Mesenchymal stem cell (in vitro differentiated cells and primary cell): ENCODE data around the gene SLC44A3.

ENCODE experiments used
- DNase-seq: peaks from one replicate; pipeline ENCODE4 v3.0.0-alpha.2; 2013
- H2AFZ ChIP-seq: one replicate; pipeline ENCODE4 v1.6.1; 2013; ENCODE audit warnings: low read depth, mild to moderate bottlenecking, control low read depth, inconsistent platforms, low read length, moderate library complexity
- H2AK5ac ChIP-seq: 2 replicates; pipeline ENCODE4 v1.6.1; 2013; ENCODE audit warnings: low read length, moderate library complexity, mild to moderate bottlenecking, inconsistent platforms; ENCODE audit not compliant: severe bottlenecking
- H2BK120ac ChIP-seq: one replicate; pipeline ENCODE4 v1.6.1; 2013; ENCODE audit warnings: low read depth, mild to moderate bottlenecking, inconsistent platforms, low read length, moderate library complexity
- H2BK12ac ChIP-seq, 2 experiments: one replicate each; pipeline ENCODE4 v1.6.1; 2013; ENCODE audit warnings: inconsistent platforms in 2 of 2, low read length in 2 of 2, mild to moderate bottlenecking in 2 of 2, moderate library complexity in 2 of 2, control low read depth in 1 of 2
- H2BK15ac ChIP-seq: one replicate; pipeline ENCODE4 v1.6.1; 2013; ENCODE audit warnings: mild to moderate bottlenecking, low read depth, inconsistent platforms; ENCODE audit not compliant: poor library complexity, severe bottlenecking
- H2BK5ac ChIP-seq: 2 replicates; pipeline ENCODE4 v1.6.1; 2013; ENCODE audit warnings: low read depth, mild to moderate bottlenecking, low read length, control low read depth, inconsistent platforms; ENCODE audit not compliant: poor library complexity, severe bottlenecking
- H3K14ac ChIP-seq, 2 experiments: one replicate each; pipeline ENCODE4 v1.6.1; 2013; ENCODE audit warnings: inconsistent platforms in 2 of 2, low read length in 2 of 2, control low read depth in 1 of 2, mild to moderate bottlenecking in 1 of 2, moderate library complexity in 1 of 2
- H3K18ac ChIP-seq, 2 experiments: one replicate each; pipeline ENCODE4 v1.6.1; 2013; ENCODE audit warnings: inconsistent platforms in 2 of 2, low read length in 2 of 2, control low read depth in 1 of 2, low read depth in 1 of 2, mild to moderate bottlenecking in 1 of 2
- H3K23ac ChIP-seq, 2 experiments: one replicate each; pipeline ENCODE4 v1.6.1; 2013; ENCODE audit warnings: inconsistent platforms in 2 of 2, low read length in 2 of 2, mild to moderate bottlenecking in 2 of 2, moderate library complexity in 2 of 2, control low read depth in 1 of 2
- H3K27ac ChIP-seq: 2 replicates; pipeline ENCODE4 v1.5.1; 2013; ENCODE audit warnings: mild to moderate bottlenecking, moderate library complexity, low read length, control low read depth, inconsistent platforms; ENCODE audit not compliant: poor library complexity, severe bottlenecking
- H3K27me3 ChIP-seq, 2 experiments: 2 replicates each; pipeline versions ENCODE4 v1.6.1 to v1.7.0; 2013; ENCODE audit warnings: low read length in 2 of 2, mild to moderate bottlenecking in 2 of 2, moderate library complexity in 2 of 2, control low read depth in 1 of 2, inconsistent platforms in 1 of 2; ENCODE audit not compliant: control insufficient read depth in 1 of 2, insufficient read depth in 1 of 2
- H3K36me3 ChIP-seq, 2 experiments: 2 replicates each; pipeline versions ENCODE4 v1.6.1 to v1.7.0; 2013; ENCODE audit warnings: low read length in 2 of 2, control low read depth in 1 of 2, inconsistent platforms in 1 of 2, low read depth in 1 of 2, mild to moderate bottlenecking in 1 of 2; ENCODE audit not compliant: insufficient read depth in 2 of 2, control insufficient read depth in 1 of 2
- H3K4ac ChIP-seq, 2 experiments: one replicate each; pipeline ENCODE4 v1.6.1; 2013; ENCODE audit warnings: inconsistent platforms in 2 of 2, low read length in 2 of 2, mild to moderate bottlenecking in 2 of 2, moderate library complexity in 2 of 2, control low read depth in 1 of 2, low read depth in 1 of 2
- H3K4me1 ChIP-seq: 2 replicates; pipeline ENCODE4 v1.6.1; 2013; ENCODE audit warnings: low read depth, low read length, control low read depth; ENCODE audit not compliant: control insufficient read depth, insufficient read depth
- H3K4me2 ChIP-seq: 2 replicates; pipeline ENCODE4 v1.6.1; 2013; ENCODE audit warnings: low read length, mild to moderate bottlenecking, inconsistent platforms; ENCODE audit not compliant: poor library complexity, severe bottlenecking
- H3K4me3 ChIP-seq, 2 experiments: 2 replicates each; pipeline versions ENCODE4 v1.5.1 to v1.7.0; 2013; ENCODE audit warnings: low read length in 2 of 2, mild to moderate bottlenecking in 2 of 2, control low read depth in 1 of 2, low read depth in 1 of 2; ENCODE audit not compliant: insufficient read depth in 1 of 2
- H3K79me1 ChIP-seq: replicated peaks from 2 replicates; pipeline ENCODE4 v1.6.1; 2013; ENCODE audit warnings: mild to moderate bottlenecking, control low read depth, low read length, inconsistent platforms; ENCODE audit not compliant: poor library complexity, severe bottlenecking
- H3K9ac ChIP-seq: 2 replicates; pipeline ENCODE4 v1.7.0; 2013; ENCODE audit warnings: mild to moderate bottlenecking, low read length, moderate library complexity
- H3K9me3 ChIP-seq: 2 replicates; pipeline ENCODE4 v1.7.0; 2013; ENCODE audit warnings: mild to moderate bottlenecking, low read length; ENCODE audit not compliant: control insufficient read depth
- H4K8ac ChIP-seq: one replicate; pipeline ENCODE4 v1.6.1; 2013; ENCODE audit warnings: inconsistent platforms, mild to moderate bottlenecking, low read length, moderate library complexity
- H4K91ac ChIP-seq: one replicate; pipeline ENCODE4 v1.6.1; 2013; ENCODE audit warnings: mild to moderate bottlenecking, low read length, inconsistent platforms
- WGBS: methylation state at CpG from one replicate; pipeline ENCODE4 v1.1.7; 2013; ENCODE audit warnings: mixed read lengths; 5-methylcytosine and 5-hydroxymethylcytosine counted together

SLC44A3 gene

DNA sequence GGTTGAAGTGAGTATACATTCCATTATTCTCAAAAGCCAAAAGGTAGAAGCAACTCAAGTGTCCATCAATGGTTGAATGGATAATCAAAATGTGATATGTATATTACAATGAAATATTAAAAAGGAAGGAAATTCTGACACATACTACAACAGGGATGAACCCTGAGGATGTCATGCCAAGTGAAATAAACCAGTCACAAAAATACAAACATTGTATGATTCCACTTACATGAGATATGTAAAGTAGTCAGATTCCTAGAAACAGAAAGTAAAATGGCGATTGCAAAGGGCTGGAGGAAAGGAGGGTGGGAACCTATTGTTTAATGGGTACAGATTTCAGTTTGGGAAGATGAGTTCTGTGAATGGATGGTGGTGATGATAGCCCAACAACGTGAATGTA is 5.8 kb downstream of the SLC44A3 start:
- H3K23ac ChIP-seq, result no peak overlapping the region
- H3K14ac ChIP-seq, result no peak overlapping the region
- H4K8ac ChIP-seq, result no peak overlapping the region
- H2BK15ac ChIP-seq, result no peak overlapping the region
- no peak overlapping the region for H3K27ac ChIP-seq
- H3K4me2 ChIP-seq, result no peak overlapping the region
- no peaks in the 10 kb centered on the region for H3K9me3 ChIP-seq
- H3K27me3 ChIP-seq, result peaks cover 0 to 10% of the 10 kb centered on the region in 2 experiments
- H3K36me3 ChIP-seq, result peaks cover 0 to 22% of the 10 kb centered on the region in 2 experiments
- H3K4me1 ChIP-seq, result peaks cover 9% of the 10 kb centered on the region
- H2AK5ac ChIP-seq, result no peak overlapping the region
- H4K91ac ChIP-seq, result no peak overlapping the region
- no peak overlapping the region for H2BK120ac ChIP-seq
- H3K79me1 ChIP-seq, result peaks cover 9% of the 10 kb centered on the region
- H3K4ac ChIP-seq, result no peak overlapping the region
- no peak overlapping the region for H2BK5ac ChIP-seq
- H2BK12ac ChIP-seq, result no peak overlapping the region
- H3K18ac ChIP-seq, result no peak overlapping the region
- no peak overlapping the region for H3K4me3 ChIP-seq
- WGBS, result 94% methylated on average over 2 of the region's 2 CpGs
- DNase-seq, result no peak
- no peak overlapping the region for H3K9ac ChIP-seq
- no peak overlapping the region for H2AFZ ChIP-seq

DNA sequence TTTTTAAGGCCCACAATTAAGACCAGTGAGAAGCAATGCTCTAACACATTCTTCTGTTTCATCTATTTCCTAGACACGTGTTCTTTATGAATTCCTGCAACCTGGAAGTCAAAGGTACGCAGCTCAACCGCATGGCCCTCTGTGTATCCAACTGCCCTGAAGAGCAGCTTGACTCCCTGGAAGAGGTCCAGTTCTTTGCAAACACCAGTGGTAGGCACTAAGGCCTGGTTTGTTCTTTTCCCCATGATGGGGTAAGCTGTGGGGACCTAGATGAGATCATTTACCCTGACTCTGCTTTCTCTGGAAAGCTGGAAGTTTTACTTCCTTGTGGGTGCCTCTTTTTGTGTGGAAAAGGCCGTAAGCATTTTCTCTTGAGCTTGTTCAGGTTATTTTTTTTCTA is 7.3 kb downstream of the SLC44A3 start:
- no peak overlapping the region for H2BK15ac ChIP-seq
- no peak overlapping the region for H3K23ac ChIP-seq
- no peak overlapping the region for H3K4me2 ChIP-seq
- H3K27me3 ChIP-seq, result peaks cover 0 to 6% of the 10 kb centered on the region in 2 experiments
- no peak overlapping the region for H2BK12ac ChIP-seq
- H2AK5ac ChIP-seq, result no peak overlapping the region
- H2BK5ac ChIP-seq, result no peak overlapping the region
- H3K4me3 ChIP-seq, result no peak overlapping the region
- H4K91ac ChIP-seq, result no peak overlapping the region
- no peak overlapping the region for H4K8ac ChIP-seq
- H3K14ac ChIP-seq, result no peak overlapping the region
- peaks cover 0 to 26% of the 10 kb centered on the region in 2 experiments for H3K36me3 ChIP-seq
- H2AFZ ChIP-seq, result no peak overlapping the region
- H3K9me3 ChIP-seq, result no peaks in the 10 kb centered on the region
- no peak overlapping the region for H3K27ac ChIP-seq
- no peak overlapping the region for H3K9ac ChIP-seq
- DNase-seq, result no peak
- 95% methylated on average over 4 of the region's 4 CpGs for WGBS
- no peak overlapping the region for H3K18ac ChIP-seq
- H2BK120ac ChIP-seq, result no peak overlapping the region
- no peak overlapping the region for H3K4ac ChIP-seq
- peaks cover 8% of the 10 kb centered on the region for H3K4me1 ChIP-seq
- H3K79me1 ChIP-seq, result peaks cover 9% of the 10 kb centered on the region

DNA sequence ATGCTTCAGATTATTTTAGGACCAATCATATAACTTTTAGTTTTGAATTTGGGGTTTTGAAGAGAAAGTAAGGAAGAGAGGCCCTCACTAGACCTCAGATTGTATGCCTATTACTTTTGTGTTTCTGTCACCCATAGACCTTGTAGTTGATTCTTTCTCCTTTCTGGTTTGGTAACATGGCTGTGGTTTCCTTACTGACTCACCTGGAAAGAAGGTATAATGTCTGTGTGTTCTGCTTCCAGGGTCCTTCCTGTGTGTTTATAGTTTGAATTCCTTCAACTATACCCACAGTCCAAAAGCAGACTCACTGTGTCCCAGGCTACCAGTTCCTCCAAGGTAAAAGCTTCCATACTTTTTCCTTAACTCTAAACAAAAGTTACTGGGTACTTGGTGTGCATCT is 8.1 kb downstream of the SLC44A3 start:
- H3K14ac ChIP-seq, result no peak overlapping the region
- no peak overlapping the region for H3K4ac ChIP-seq
- H3K36me3 ChIP-seq, result peaks cover 0 to 26% of the 10 kb centered on the region in 2 experiments
- peaks cover 0 to under 1% of the 10 kb centered on the region in 2 experiments for H3K27me3 ChIP-seq
- H3K9me3 ChIP-seq, result no peaks in the 10 kb centered on the region
- H3K4me2 ChIP-seq, result no peak overlapping the region
- H2BK5ac ChIP-seq, result no peak overlapping the region
- H3K23ac ChIP-seq, result no peak overlapping the region
- H3K4me3 ChIP-seq, result no peak overlapping the region
- no peak overlapping the region for H4K91ac ChIP-seq
- no peak overlapping the region for H4K8ac ChIP-seq
- H2BK15ac ChIP-seq, result no peak overlapping the region
- H3K4me1 ChIP-seq, result peaks cover 3% of the 10 kb centered on the region
- peaks cover 7% of the 10 kb centered on the region for H3K79me1 ChIP-seq
- no peak overlapping the region for H3K27ac ChIP-seq
- no peak overlapping the region for H2BK12ac ChIP-seq
- no peak for DNase-seq
- no peak overlapping the region for H2AK5ac ChIP-seq
- no peak overlapping the region for H3K18ac ChIP-seq
- no peak overlapping the region for H2AFZ ChIP-seq
- no peak overlapping the region for H3K9ac ChIP-seq
- no peak overlapping the region for H2BK120ac ChIP-seq

DNA sequence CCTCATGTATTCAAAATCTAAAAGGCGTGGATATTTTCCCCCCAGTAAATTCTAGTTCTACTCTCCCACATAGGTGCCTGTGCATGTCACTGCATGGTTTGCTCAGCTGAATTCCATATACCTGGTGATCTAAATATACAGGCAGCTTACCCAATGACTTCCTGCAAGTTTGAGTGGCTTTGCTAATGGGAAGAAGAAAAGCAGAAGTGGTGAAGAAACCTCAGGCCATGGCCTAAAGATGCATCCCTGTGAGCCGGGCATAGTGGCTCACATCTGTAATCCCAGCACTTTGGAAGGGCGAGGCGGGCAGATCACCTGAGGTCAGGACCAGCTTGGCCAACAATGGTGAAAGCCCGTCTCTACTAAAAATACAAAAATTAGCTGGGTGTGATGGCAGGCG is 11.5 kb downstream of the SLC44A3 start:
- H3K4me2 ChIP-seq, result no peak overlapping the region
- H3K9me3 ChIP-seq, result no peaks in the 10 kb centered on the region
- no peaks in the 10 kb centered on the region for H3K27me3 ChIP-seq
- H4K8ac ChIP-seq, result no peak overlapping the region
- H2BK12ac ChIP-seq, result no peak overlapping the region
- peaks cover 3% of the 10 kb centered on the region for H3K79me1 ChIP-seq
- no peak overlapping the region for H4K91ac ChIP-seq
- H3K4me3 ChIP-seq, result no peak overlapping the region
- no peak overlapping the region for H3K14ac ChIP-seq
- H3K36me3 ChIP-seq, result peaks cover 0 to 18% of the 10 kb centered on the region in 2 experiments
- WGBS, result 95% methylated on average over 6 of the region's 6 CpGs
- no peak overlapping the region for H3K18ac ChIP-seq
- no peak overlapping the region for H3K23ac ChIP-seq
- no peak for DNase-seq
- H2AFZ ChIP-seq, result no peak overlapping the region
- H3K27ac ChIP-seq, result no peak overlapping the region
- H2AK5ac ChIP-seq, result no peak overlapping the region
- peaks cover 2% of the 10 kb centered on the region for H3K4me1 ChIP-seq
- no peak overlapping the region for H2BK5ac ChIP-seq
- H3K9ac ChIP-seq, result no peak overlapping the region
- H2BK120ac ChIP-seq, result no peak overlapping the region
- no peak overlapping the region for H3K4ac ChIP-seq
- no peak overlapping the region for H2BK15ac ChIP-seq
